ENCODE results near the gene PRMT1. TPM values are rescaled to one million over a fixed set of nuclear protein-coding genes. Genes with fewer than 3 reads are reported as not detected.

Gene PRMT1
- total RNA-seq, 2 donors from 2014 or later = 142 to 300 TPM

DNA sequence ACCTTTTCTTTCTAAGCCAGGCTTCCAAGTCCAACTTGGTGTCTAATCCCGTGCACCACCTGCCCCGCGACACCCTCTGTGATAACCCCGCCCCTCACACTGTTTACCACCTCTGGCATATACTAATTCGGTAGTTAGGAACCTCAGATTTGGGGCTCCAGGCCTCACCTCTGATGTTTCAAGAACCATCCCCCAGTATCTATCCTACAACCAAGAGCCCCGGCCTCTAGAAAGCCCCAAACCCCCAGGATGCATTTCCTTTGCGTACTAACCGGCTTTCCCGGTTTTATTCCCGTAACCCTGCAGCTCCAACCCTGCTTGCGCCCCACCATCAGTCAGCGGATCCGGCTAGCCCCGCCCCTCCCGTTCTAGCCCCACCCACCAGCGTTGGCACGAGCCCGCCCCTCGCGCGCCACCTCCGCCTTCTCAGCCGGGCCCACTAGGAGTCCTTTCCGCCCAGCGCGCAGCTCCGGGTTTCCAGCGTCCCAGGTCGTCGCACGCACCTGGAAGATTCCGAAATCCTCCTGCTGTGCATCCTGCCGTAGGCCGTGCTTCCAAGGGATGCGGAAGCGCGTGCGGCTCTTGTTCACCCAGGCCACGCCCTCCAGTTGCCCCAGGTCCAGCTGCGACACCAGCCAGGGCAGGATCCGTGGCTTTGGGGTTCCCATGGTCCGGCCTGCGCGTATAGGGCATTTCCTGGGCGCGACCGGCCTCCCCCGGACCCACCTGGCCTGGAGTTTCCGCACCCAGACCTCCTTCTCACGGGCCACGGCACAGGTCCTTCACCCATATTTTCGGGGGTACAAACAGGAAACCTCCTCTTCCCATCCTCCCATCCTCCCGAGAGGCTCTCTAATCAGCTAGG, 12.7 kb upstream of the PRMT1 start:
- intact Hi-C loops (cut with DNase I) = no loop called here
- under 1% methylated on average over 51 of the region's 53 CpGs for WGBS
- Histone ChIP-seq H3K4me1 (replicated peaks) (peaks cover 13% of the 10 kb centered on the region), H3K4me3 (peak overlapping the region; percentile 53 to 63), H3K27me3 (replicated peaks; ENCODE audit: insufficient read depth) (no peaks in the 10 kb centered on the region), H3K27ac (peak overlapping the region; percentile 81 to 89), H3K9me3 (no peaks in the 10 kb centered on the region), H3K36me3 (peaks cover 3 to 11% of the 10 kb centered on the region in 2 donors)
- peak; percentile 91 for DNase-seq (ENCODE audit: low spot score)
- TF ChIP-seq POLR2AphosphoS5 (IDR thresholded peaks at IDR 0.05) (peak; percentile 81), POLR2A (IDR thresholded peaks at IDR 0.05) (peak; percentile 71)
- TF ChIP-seq, protein P1, sequence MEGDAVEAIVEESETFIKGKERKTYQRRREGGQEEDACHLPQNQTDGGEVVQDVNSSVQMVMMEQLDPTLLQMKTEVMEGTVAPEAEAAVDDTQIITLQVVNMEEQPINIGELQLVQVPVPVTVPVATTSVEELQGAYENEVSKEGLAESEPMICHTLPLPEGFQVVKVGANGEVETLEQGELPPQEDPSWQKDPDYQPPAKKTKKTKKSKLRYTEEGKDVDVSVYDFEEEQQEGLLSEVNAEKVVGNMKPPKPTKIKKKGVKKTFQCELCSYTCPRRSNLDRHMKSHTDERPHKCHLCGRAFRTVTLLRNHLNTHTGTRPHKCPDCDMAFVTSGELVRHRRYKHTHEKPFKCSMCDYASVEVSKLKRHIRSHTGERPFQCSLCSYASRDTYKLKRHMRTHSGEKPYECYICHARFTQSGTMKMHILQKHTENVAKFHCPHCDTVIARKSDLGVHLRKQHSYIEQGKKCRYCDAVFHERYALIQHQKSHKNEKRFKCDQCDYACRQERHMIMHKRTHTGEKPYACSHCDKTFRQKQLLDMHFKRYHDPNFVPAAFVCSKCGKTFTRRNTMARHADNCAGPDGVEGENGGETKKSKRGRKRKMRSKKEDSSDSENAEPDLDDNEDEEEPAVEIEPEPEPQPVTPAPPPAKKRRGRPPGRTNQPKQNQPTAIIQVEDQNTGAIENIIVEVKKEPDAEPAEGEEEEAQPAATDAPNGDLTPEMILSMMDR (IDR thresholded peaks at IDR 0.05) = peak in 2 of 4 experiments; percentile 37 to 59

DNA sequence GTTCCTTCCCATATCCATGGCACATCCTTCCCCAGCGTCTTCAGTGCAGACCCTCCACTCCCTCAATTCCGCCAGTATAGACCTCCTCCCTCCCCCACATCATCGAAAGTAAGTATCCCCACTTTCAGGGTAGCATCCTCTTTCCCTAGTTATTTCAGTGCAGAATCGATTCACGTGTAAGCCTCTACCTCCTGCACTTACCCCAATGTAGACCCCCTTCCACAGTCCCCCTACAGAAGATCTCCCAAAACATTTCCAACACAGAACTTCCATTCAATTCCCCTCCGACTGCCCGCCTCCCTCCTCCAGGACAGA, 12.1 kb upstream of the PRMT1 start:
- H3K27me3 ChIP-seq (replicated peaks; ENCODE audit: insufficient read depth) = no peaks in the 10 kb centered on the region
- DNase-seq (ENCODE audit: low spot score) = no peak
- peaks cover 3 to 7% of the 10 kb centered on the region in 2 donors for H3K36me3 ChIP-seq
- under 1% methylated on average over 7 of the region's 7 CpGs for WGBS
- H3K27ac ChIP-seq = peak overlapping the region; percentile 81 to 89
- H3K4me1 ChIP-seq (replicated peaks) = peaks cover 13% of the 10 kb centered on the region
- TF ChIP-seq POLR2A (IDR thresholded peaks at IDR 0.05) (no peak), POLR2AphosphoS5 (IDR thresholded peaks at IDR 0.05) (no peak)
- TF ChIP-seq, protein P1 (IDR thresholded peaks at IDR 0.05) = no peak
- intact Hi-C loops (cut with DNase I) = no loop called here
- peak overlapping the region; percentile 53 to 63 for H3K4me3 ChIP-seq
- H3K9me3 ChIP-seq = no peaks in the 10 kb centered on the region

DNA sequence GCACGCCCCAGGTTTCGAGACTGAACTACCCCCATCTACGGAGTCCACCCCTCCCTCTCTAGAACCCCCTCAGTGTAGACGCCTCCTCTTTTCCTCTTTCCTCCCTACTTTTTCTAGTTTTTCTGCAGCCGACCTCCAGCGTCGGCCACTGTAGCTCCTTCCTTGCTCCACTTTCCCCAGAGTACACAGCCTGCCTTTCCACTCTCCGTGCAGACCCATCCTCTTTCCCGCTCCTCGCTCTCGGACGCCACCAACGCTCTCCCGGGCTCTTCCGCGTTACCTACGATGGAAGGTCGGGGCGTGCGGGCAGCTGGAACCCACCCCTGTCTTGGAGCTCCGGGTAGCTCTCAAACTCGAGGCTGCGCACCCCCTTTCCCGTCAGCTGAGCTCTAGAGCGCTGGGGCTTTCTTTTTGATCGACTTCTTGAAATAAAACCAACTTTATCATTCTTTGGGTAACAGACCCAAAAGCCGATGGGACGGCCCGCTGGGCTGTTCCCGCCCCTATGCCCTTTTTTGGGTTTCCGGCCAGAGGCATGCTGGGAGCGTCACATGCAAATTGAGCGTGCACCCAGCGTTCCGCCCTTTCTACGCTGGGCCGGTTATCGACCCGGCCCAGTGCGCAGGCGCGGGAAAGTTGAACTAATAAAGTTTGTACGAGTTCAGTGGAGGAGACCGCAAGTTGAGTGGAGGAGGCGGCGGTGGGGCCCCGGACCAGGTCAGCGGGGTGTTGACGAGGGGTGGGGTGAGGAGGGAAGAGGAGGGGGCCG, 11.5 kb upstream of the PRMT1 start, which contains the start of the genes BCL2L12 and IRF3:
Gene BCL2L12, plus strand, starts transcription at position 583 of the 769 bp plus-strand sequence. CDS start 760 bp downstream, outside the sequence.
Gene IRF3, minus strand, starts transcription at position 507 of the 769 bp plus-strand sequence. CDS start 1,019 bp downstream, outside the sequence.
- intact Hi-C loops (cut with DNase I) = no loop called here
- Histone ChIP-seq H3K9me3 (no peaks in the 10 kb centered on the region), H3K27ac (peak within 1 kb of the TSS; percentile 81 to 89), H3K4me3 (peak within 1 kb of the TSS; percentile 53 to 63), H3K27me3 (replicated peaks; ENCODE audit: insufficient read depth) (no peaks in the 10 kb centered on the region), H3K36me3 (peaks cover 3 to 7% of the 10 kb centered on the region in 2 donors), H3K4me1 (replicated peaks) (peaks cover 13% of the 10 kb centered on the region)
- DNase-seq (ENCODE audit: low spot score) = peak; percentile 97
- under 1% methylated on average over 50 of the region's 50 CpGs for WGBS
- TF ChIP-seq, protein P1 (IDR thresholded peaks at IDR 0.05) = peak in 1 of 4 experiments; percentile 18
- peak; percentile 73 for TF ChIP-seq POLR2A (IDR thresholded peaks at IDR 0.05)
- TF ChIP-seq POLR2AphosphoS5 (IDR thresholded peaks at IDR 0.05) = peak; percentile 100

DNA sequence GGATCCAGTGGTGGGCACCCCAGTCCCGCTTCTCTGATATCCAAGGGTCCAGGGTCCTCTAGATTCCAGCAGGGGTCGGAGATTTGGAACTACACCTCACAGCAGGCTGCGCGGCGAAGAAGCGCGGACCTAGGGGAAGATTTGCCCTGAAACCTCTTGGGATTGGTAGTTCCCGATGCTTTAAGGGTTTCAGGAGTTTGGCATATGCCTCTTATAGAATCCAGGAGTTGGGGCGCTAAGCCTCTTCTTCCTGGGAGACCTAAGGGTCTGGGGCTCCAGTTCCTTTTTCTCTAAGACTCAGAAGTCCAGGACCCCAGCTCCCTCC, 11.0 kb upstream of the PRMT1 start:
- Histone ChIP-seq H3K9me3 (no peaks in the 10 kb centered on the region), H3K36me3 (peaks cover 3 to 7% of the 10 kb centered on the region in 2 donors), H3K27me3 (replicated peaks; ENCODE audit: insufficient read depth) (no peaks in the 10 kb centered on the region), H3K27ac (peak overlapping the region; percentile 81 to 89), H3K4me1 (replicated peaks) (peaks cover 13% of the 10 kb centered on the region), H3K4me3 (peak overlapping the region; percentile 53 to 63)
- TF ChIP-seq POLR2AphosphoS5 (IDR thresholded peaks at IDR 0.05) (no peak), POLR2A (IDR thresholded peaks at IDR 0.05) (no peak)
- TF ChIP-seq, protein P1 (IDR thresholded peaks at IDR 0.05) = no peak
- no peak for DNase-seq (ENCODE audit: low spot score)
- intact Hi-C loops (cut with DNase I) = no loop called here
- WGBS = 0% methylated on average over 9 of the region's 9 CpGs
